Measurements from ENCODE around the gene VDR. TPM values are rescaled to one million over a fixed set of nuclear protein-coding genes. Genes with fewer than 3 reads are reported as not detected.
"Not testable (repeated sequence)": the region's sequence is repeated elsewhere in the genome, so short reads cannot be mapped to it uniquely, and the experiment has no call there.

VDR gene
- total RNA-seq, 2 donors from 2014 or later = 1.3 to 3.1 TPM

GRCh38 chr12:47845081-47845480 lies 59.7 kb downstream of the VDR start:
- no peak overlapping the region for H3K27ac ChIP-seq
- no peak overlapping the region for H3K4me3 ChIP-seq
- H3K4me1 ChIP-seq = no peaks in the 10 kb centered on the region
- ATAC-seq (no peak), DNase-seq (no peak)
- H3K9me3 ChIP-seq = no peaks in the 10 kb centered on the region
- WGBS, 2 donors = 83 to 89% methylated on average over 7 to 8 of the region's 8 CpGs
- no peaks in the 10 kb centered on the region for H3K36me3 ChIP-seq (replicated peaks in 1 of 2; ENCODE audit: insufficient read depth in 1 of 2, low read depth in 2 of 2)
- H3K27me3 ChIP-seq = no peaks in the 10 kb centered on the region
- TF ChIP-seq CTCF (IDR thresholded peaks at IDR 0.05) (no peak), POLR2A (IDR thresholded peaks at IDR 0.05) (no peak)
- intact Hi-C loops (cut with DNase I) = no loop called here

- TF ChIP-seq POLR2A (IDR thresholded peaks at IDR 0.05) = no peak
- TF ChIP-seq CTCF (IDR thresholded peaks at IDR 0.05) = no peak
- DNase-seq = no peak
- intact Hi-C loops (cut with DNase I) = loop anchor here (5.0 kb wide), 1 partner anchor 47 kb away; no protein-coding TSS in a partner anchor
These were observed 60.4 kb downstream of the VDR start for GRCh38 chr12:47844264-47845019.

GRCh38 chr12:47843226-47843980 lies 61.4 kb downstream of the VDR start:
- H3K27me3 ChIP-seq = no peaks in the 10 kb centered on the region
- ATAC-seq (no peak), DNase-seq (no peak)
- H3K36me3 ChIP-seq (replicated peaks in 1 of 2; ENCODE audit: insufficient read depth in 1 of 2, low read depth in 2 of 2) = no peaks in the 10 kb centered on the region
- H3K4me1 ChIP-seq = no peaks in the 10 kb centered on the region
- TF ChIP-seq POLR2A (IDR thresholded peaks at IDR 0.05) (no peak), CTCF (IDR thresholded peaks at IDR 0.05) (no peak)
- intact Hi-C loops (cut with DNase I) = loop anchor here (5.0 kb wide), 1 partner anchor 46 kb away; no protein-coding TSS in a partner anchor
- H3K27ac ChIP-seq = no peak overlapping the region
- 81% methylated on average over 20 to 25 of the region's 25 CpGs for WGBS, 2 donors
- no peaks in the 10 kb centered on the region for H3K9me3 ChIP-seq
- no peak overlapping the region for H3K4me3 ChIP-seq

More at GRCh38 chr12:47844264-47845019, 60.4 kb downstream of the VDR start:
- Histone ChIP-seq H3K4me3 (no peak overlapping the region), H3K36me3 (replicated peaks in 1 of 2; ENCODE audit: insufficient read depth in 1 of 2, low read depth in 2 of 2) (no peaks in the 10 kb centered on the region), H3K4me1 (no peaks in the 10 kb centered on the region), H3K9me3 (no peaks in the 10 kb centered on the region), H3K27ac (no peak overlapping the region), H3K27me3 (no peaks in the 10 kb centered on the region)
- 74 to 79% methylated on average over 17 to 28 of the region's 28 CpGs for WGBS, 2 donors
- ATAC-seq = no peak

- not testable (repeated sequence) for H3K4me3 ChIP-seq; H3K36me3 ChIP-seq (replicated peaks in 1 of 2; ENCODE audit: insufficient read depth in 1 of 2, low read depth in 2 of 2); DNase-seq; H3K4me1 ChIP-seq; H3K9me3 ChIP-seq; H3K27ac ChIP-seq; H3K27me3 ChIP-seq; ATAC-seq
- 72 to 91% methylated on average over 11 to 12 of the region's 12 CpGs for WGBS, 2 donors
- intact Hi-C loops (cut with DNase I) = loop anchor here (5.0 kb wide), 1 partner anchor 45 kb away; no protein-coding TSS in a partner anchor
These were observed 62.3 kb downstream of the VDR start for GRCh38 chr12:47842543-47842942.

- Histone ChIP-seq H3K4me3 (no peak overlapping the region), H3K9me3 (no peaks in the 10 kb centered on the region), H3K4me1 (peaks cover 8% of the 10 kb centered on the region), H3K36me3 (replicated peaks in 1 of 2; ENCODE audit: insufficient read depth in 1 of 2, low read depth in 2 of 2) (no peaks in the 10 kb centered on the region), H3K27ac (no peak overlapping the region), H3K27me3 (no peaks in the 10 kb centered on the region)
- DNase-seq (no peak), ATAC-seq (no peak)
- TF ChIP-seq CTCF (IDR thresholded peaks at IDR 0.05) = no peak
- WGBS, 2 donors = 60 to 61% methylated on average over 4 of the region's 4 CpGs
- intact Hi-C loops (cut with DNase I) = loop anchor here (5.0 kb wide), 1 partner anchor 45 kb away; no protein-coding TSS in a partner anchor
These were observed 62.9 kb downstream of the VDR start for GRCh38 chr12:47841910-47842309.
